Keratinocyte (primary cell): ENCODE measurements around the gene MED27. TPM values are rescaled to one million over a fixed set of nuclear protein-coding genes. Genes with fewer than 3 reads are reported as not detected.
"Not testable (repeated sequence)": the region's sequence is repeated elsewhere in the genome, so short reads cannot be mapped to it uniquely, and the experiment has no call there.

Experiments used
- DNase-seq: peaks from one replicate; pipeline ENCODE4 v3.0.0-alpha.2; 2011; ENCODE audit warnings: low read depth, missing footprints, low spot score
- FAIRE-seq: peaks from 2 replicates; lab custom pipeline; 2011; peaks lifted over from hg19 to GRCh38; lab: Jason Lieb, UNC
- H2AFZ ChIP-seq: 2 replicates; pipeline ENCODE4 v1.6.0; 2012; ENCODE audit warnings: low read length, control low read depth, inconsistent platforms; ENCODE audit not compliant: control insufficient read depth
- H3K27ac ChIP-seq: 2 replicates; pipeline ENCODE4 v1.5.1; 2011; ENCODE audit warnings: low read length; ENCODE audit not compliant: control insufficient read depth, insufficient read depth
- H3K27me3 ChIP-seq: 3 replicates; pipeline ENCODE4 v1.6.0; 2011; ENCODE audit warnings: low read length; ENCODE audit not compliant: control insufficient read depth, insufficient read depth; ENCODE audit errors: extremely low read depth
- H3K36me3 ChIP-seq, 2 experiments: 2 replicates in 1 of 2; 3 replicates in 1 of 2; pipeline ENCODE4 v1.5.1; 2011; ENCODE audit warnings: low read length in 2 of 2, mild to moderate bottlenecking in 1 of 2; ENCODE audit not compliant: control insufficient read depth in 2 of 2, insufficient read depth in 2 of 2; ENCODE audit errors: extremely low read depth in 1 of 2
- H3K4me1 ChIP-seq: 3 replicates; pipeline ENCODE4 v1.5.1; 2011; ENCODE audit warnings: low read length; ENCODE audit not compliant: control insufficient read depth, insufficient read depth; ENCODE audit errors: extremely low read depth
- H3K4me2 ChIP-seq: 3 replicates; pipeline ENCODE4 v1.6.0; 2011; ENCODE audit warnings: low read depth, low read length; ENCODE audit not compliant: control insufficient read depth, insufficient read depth; ENCODE audit errors: extremely low read depth
- H3K4me3 ChIP-seq, 3 experiments: fragments of 200-600 bp in 1 of 3; sonication (generic) in 1 of 3; 2 replicates in 2 of 3; 3 replicates in 1 of 3; pipeline ENCODE4 v1.5.1; 2011 to 2016; ENCODE audit warnings: low read length in 3 of 3, mild to moderate bottlenecking in 3 of 3, control low read depth in 2 of 3, inconsistent platforms in 1 of 3, low read depth in 1 of 3, mixed read lengths in 1 of 3, mixed run types in 1 of 3, moderate library complexity in 1 of 3; ENCODE audit not compliant: control insufficient read depth in 2 of 3, insufficient read depth in 2 of 3; ENCODE audit errors: extremely low read depth in 1 of 3
- H3K79me2 ChIP-seq: 2 replicates; pipeline ENCODE4 v1.6.0; 2012; ENCODE audit warnings: low read length; ENCODE audit not compliant: control insufficient read depth, insufficient read depth
- H3K9ac ChIP-seq: 3 replicates; pipeline ENCODE4 v1.6.0; 2011; ENCODE audit warnings: low read length; ENCODE audit not compliant: control insufficient read depth, insufficient read depth; ENCODE audit errors: extremely low read depth
- H3K9me1 ChIP-seq: 3 replicates; pipeline ENCODE4 v1.6.0; 2011; ENCODE audit warnings: low read length; ENCODE audit not compliant: control insufficient read depth, insufficient read depth; ENCODE audit errors: extremely low read depth
- H3K9me3 ChIP-seq: 2 replicates; pipeline ENCODE4 v1.5.1; 2012; ENCODE audit warnings: low read depth, low read length; ENCODE audit not compliant: control insufficient read depth
- H4K20me1 ChIP-seq: 3 replicates; pipeline ENCODE4 v1.6.0; 2011; ENCODE audit warnings: low read length; ENCODE audit not compliant: control insufficient read depth, insufficient read depth; ENCODE audit errors: extremely low read depth
- EZH2 ChIP-seq: IDR thresholded peaks from one replicate; pipeline ENCODE4 v1.6.1; 2012; ENCODE audit warnings: inconsistent platforms, mild to moderate bottlenecking, low read length, moderate library complexity
- dilution Hi-C: fragments of 300-500 bp; cut with MboI; formaldehyde crosslinking; loops from one replicate; pipeline ENCODE4 v1.7.0; 2020; ENCODE audit warnings: low sequenced_read_pairs; ENCODE audit not compliant: extremely low pct_ligation_motif_present
- polyA plus RNA-seq, 5 experiments: library from polyadenylated mRNA; depleted of rRNA in 3 of 5; stranded (reverse) in 3 of 5; stranded (forward) in 1 of 5; unstranded in 1 of 5; fragments of >200 nt; gene quantifications; 1 replicate in 1 of 5; 2 replicates in 3 of 5; 3 replicates in 1 of 5; pipeline versions ENCODE4 v1.2.1 to v1.2.3, GENCODE V29; 2011 to 2012; ENCODE audit warnings: missing spikeins in 2 of 5, low read depth in 1 of 5, low replicate concordance in 1 of 5
- TF ChIP-seq, protein P1 (sequence below), 3 experiments: IDR thresholded peaks in 1 of 3; conservative IDR thresholded peaks in 1 of 3; optimal IDR thresholded peaks in 1 of 3; 2 replicates in 2 of 3; 3 replicates in 1 of 3; pipeline versions ENCODE3 to v1.5.1; 2011; ENCODE audit warnings: low read length in 3 of 3, mild to moderate bottlenecking in 3 of 3, moderate library complexity in 2 of 3, control low read depth in 1 of 3, inconsistent platforms in 1 of 3; ENCODE audit not compliant: insufficient read depth in 2 of 3; ENCODE audit errors: extremely low read depth in 1 of 3

Gene MED27
- polyA plus RNA-seq, 1 donor (not counting 4 experiments of a cell fraction or from before 2014, with no cell fraction given) = 39.0 TPM

DNA sequence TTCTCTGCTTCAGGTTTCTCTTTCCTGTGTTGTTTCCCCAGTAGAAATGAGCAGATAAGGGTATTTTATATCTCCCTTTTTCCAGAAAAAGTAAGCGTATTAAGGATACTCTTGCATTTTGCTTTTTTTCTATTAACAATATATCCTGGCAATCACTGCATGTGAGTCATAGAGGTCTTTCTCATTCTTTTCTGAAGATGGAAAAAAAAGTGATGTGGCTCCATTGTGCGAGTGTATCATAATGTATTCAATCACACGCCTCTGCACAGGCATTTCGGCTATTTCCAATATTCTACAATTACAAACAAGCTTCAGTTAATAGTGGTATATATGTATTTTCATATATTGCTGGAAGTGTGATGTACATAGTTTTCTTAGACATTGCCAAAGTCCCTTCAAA is 155.9 kb downstream of the MED27 start:
- Histone ChIP-seq H3K79me2 (no peaks in the 10 kb centered on the region), H4K20me1 (no peaks in the 10 kb centered on the region), H3K27ac (no peak overlapping the region), H3K4me2 (no peak overlapping the region), H3K36me3 (peaks cover 0 to 1% of the 10 kb centered on the region in 2 experiments), H3K4me3 (no peak overlapping the region), H3K27me3 (no peaks in the 10 kb centered on the region), H3K9me1 (no peaks in the 10 kb centered on the region), H3K4me1 (no peaks in the 10 kb centered on the region), H3K9ac (no peak overlapping the region), H2AFZ (no peak overlapping the region), H3K9me3 (no peaks in the 10 kb centered on the region)
- FAIRE-seq = no peak
- DNase-seq = no peak
- dilution Hi-C loops = no loop called here
- TF ChIP-seq, protein P1, sequence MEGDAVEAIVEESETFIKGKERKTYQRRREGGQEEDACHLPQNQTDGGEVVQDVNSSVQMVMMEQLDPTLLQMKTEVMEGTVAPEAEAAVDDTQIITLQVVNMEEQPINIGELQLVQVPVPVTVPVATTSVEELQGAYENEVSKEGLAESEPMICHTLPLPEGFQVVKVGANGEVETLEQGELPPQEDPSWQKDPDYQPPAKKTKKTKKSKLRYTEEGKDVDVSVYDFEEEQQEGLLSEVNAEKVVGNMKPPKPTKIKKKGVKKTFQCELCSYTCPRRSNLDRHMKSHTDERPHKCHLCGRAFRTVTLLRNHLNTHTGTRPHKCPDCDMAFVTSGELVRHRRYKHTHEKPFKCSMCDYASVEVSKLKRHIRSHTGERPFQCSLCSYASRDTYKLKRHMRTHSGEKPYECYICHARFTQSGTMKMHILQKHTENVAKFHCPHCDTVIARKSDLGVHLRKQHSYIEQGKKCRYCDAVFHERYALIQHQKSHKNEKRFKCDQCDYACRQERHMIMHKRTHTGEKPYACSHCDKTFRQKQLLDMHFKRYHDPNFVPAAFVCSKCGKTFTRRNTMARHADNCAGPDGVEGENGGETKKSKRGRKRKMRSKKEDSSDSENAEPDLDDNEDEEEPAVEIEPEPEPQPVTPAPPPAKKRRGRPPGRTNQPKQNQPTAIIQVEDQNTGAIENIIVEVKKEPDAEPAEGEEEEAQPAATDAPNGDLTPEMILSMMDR (optimal IDR thresholded peaks at IDR 0.05 in 1 of 3, IDR thresholded peaks at IDR 0.05 in 1 of 3, conservative IDR thresholded peaks at IDR 0.05 in 1 of 3; ENCODE audit: extremely low read depth in 1 of 3, insufficient read depth in 2 of 3, low read length in 3 of 3) = no peak
- no peak for TF ChIP-seq EZH2

DNA sequence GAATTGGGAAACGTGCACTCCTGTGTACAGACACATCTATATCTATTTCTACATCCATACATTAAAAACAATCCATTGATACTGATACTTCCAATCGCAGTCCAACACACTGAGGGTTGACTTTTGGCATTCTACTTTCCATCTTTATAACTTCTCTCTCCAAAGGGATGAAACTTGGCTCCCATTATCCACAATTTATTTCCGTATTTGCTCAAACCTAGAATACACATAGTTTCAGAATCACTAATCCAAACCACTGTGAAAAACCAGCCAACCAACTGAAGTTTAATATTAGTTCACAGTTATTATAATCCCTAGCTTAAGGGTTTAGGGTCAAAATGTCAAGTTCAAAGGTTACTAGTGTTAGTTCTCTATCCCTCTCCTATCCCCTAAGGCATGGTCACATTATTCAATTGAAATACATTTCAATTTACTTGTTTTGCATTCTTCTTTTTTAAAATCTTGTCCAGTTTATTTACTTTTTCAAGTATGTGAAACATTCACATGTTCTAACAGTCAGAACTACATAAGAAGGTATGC is 156.5 kb downstream of the MED27 start:
- DNase-seq (no peak), FAIRE-seq (no peak)
- Histone ChIP-seq H3K4me2 (no peak overlapping the region), H3K27ac (no peak overlapping the region), H3K9me3 (no peaks in the 10 kb centered on the region), H3K4me3 (no peak overlapping the region), H3K4me1 (no peaks in the 10 kb centered on the region), H3K79me2 (no peaks in the 10 kb centered on the region), H3K27me3 (no peaks in the 10 kb centered on the region), H4K20me1 (no peaks in the 10 kb centered on the region), H3K36me3 (peaks cover 0 to 1% of the 10 kb centered on the region in 2 experiments), H2AFZ (no peak overlapping the region), H3K9ac (no peak overlapping the region), H3K9me1 (no peaks in the 10 kb centered on the region)
- dilution Hi-C loops = no loop called here
- TF ChIP-seq, protein P1 (optimal IDR thresholded peaks at IDR 0.05 in 1 of 3, IDR thresholded peaks at IDR 0.05 in 1 of 3, conservative IDR thresholded peaks at IDR 0.05 in 1 of 3; ENCODE audit: extremely low read depth in 1 of 3, insufficient read depth in 2 of 3, low read length in 3 of 3) = no peak
- TF ChIP-seq EZH2 = no peak

DNA sequence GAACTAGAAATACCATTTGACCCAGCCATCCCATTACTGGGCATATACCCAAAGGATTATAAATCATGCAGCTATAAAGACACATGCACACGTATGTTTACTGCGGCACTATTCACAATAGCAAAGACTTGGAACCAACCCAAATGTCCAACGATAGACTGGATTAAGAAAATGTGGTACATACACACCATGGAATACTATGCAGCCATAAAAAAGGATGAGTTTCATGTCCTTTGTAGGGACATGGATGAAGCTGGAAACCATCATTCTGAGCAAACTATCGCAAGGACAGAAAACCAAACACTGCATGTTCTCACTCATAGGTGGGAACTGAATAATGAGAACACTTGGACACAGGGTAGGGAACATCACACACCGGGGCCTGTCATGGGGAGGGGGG is 158.0 kb downstream of the MED27 start:
- H2AFZ ChIP-seq, H3K4me3 ChIP-seq, H3K27me3 ChIP-seq, H3K79me2 ChIP-seq, FAIRE-seq, H3K27ac ChIP-seq, H3K9ac ChIP-seq, H3K9me3 ChIP-seq, H4K20me1 ChIP-seq, dilution Hi-C loops, DNase-seq, H3K4me1 ChIP-seq, H3K9me1 ChIP-seq, H3K36me3 ChIP-seq, H3K4me2 ChIP-seq: not testable (repeated sequence)
